GM18517 (cell line): ENCODE results near the gene RAB6D.
"Not testable (repeated sequence)": the region's sequence is repeated elsewhere in the genome, so short reads cannot be mapped to it uniquely, and the experiment has no call there.

Experiments used
- ATAC-seq: cut with Tn5 transposase; IDR thresholded peaks from one replicate; pipeline ENCODE4 v1.9.1; 2021; ENCODE audit warnings: mild to moderate bottlenecking, moderate library complexity; ENCODE audit not compliant: unreplicated experiment

RAB6D gene

DNA sequence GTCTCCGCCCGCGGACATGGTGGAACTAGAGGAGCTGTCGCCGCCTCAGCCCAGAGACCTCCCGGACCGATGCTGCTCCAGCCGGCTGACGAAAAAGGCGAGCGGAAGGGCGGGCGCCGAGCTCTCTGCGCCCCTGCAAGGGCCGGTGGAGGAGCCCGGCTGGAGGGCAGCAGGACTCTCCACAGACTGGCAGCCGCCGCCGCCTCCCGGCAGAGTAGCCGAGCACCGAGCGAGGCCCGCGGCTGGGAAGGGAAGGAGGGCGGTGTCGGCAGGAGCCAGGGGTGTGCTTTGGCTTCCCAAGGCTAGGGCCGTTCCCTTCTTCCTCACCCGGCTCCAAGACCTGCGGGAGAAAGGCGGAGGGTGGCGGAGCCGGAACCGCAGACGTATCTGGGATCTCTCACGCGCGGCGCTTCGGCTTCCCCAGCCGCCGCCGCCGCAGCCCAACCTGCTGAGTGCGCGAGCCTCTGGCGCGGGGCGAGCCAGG lies at the start of gene RAB6D:
Gene RAB6D (minus strand): TSS at position 466 of the 484 bp plus-strand sequence. CDS start 448 bp downstream, at position 18.
- ATAC-seq = not testable (repeated sequence)

DNA sequence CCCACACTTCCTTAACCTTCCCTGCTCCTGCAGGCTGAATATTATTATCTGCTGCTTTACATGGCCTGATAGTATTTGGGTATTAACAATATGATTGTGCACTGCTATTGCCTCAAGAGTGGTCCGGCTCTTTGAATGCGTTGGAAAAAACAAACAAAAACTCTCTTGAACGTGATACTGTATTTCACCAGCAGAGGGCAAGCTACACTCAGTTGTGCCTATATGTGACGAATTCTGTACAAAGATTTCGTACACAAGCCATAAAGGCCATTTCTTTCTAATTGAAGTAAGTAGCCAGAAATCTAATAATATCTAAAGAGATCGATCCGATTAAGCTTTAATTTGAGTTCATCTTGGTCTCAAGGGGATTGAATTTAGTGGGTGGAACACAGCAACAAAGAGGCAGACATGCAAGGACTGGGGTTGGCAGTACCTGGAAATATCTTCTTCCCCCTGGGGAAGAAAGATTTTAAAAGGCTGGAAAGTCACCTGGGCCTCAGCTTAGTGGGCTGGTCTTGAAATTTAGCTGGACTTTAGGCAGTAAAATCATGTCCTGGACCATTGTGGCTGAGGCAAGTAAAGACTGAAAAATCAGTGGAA lies 49.3 kb upstream of the RAB6D start:
- ATAC-seq = peak; percentile 75

DNA sequence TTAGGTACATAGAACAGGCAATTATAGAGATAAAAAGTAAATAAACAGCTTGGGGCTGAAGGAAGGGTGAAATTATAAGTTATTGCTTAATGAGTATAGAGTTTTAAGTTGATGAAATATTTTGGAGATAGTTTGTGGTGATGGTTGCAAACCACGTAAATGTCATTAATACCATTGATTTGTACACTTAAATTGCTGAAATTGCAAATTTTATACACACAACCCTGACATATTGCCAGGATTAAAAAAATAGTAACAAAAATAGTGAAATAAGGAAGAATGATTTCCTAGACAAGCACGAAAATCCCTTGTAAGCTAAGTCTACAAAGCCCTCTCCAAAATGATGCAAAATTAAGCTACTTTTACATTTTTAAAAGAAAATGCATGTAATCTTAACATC lies 46.2 kb upstream of the RAB6D start:
- ATAC-seq = no peak

DNA sequence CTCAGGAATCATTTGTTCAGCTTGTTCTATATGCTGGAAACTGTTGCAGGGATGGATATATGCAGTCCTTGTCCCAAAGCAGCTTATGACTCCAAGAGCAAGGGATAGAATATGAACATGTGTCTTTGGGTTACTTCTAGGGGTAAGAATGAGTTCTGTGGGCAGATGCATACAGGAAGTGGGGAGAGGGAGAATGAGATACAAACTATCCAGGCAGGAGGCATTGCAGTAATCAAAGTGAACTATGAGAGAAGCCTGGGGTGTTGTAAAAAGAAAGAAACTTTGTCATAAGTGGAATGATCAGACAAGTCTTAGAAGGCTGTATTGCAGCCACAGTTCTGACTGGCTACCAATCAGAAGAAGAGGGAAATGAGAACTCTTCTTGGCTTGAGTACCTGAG lies 44.8 kb upstream of the RAB6D start:
- ATAC-seq = no peak

DNA sequence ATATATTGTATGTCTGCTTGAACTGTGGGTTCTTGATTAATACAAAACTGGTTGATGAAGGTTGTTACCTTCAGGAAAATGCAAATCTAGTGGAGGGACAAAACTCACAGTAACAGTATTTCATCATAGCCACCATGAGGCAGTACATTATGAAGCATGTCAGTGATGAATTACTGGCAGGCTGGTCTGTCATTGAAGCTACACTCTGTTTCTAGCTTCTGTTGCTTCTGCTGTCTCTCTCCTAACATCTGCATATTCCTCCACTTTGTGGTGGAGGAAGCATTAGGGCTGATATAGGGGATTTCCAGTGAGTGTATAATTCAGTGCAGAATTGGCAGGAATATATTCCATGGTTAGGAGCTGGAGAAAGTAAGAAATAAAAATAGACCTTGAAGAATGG lies 44.2 kb upstream of the RAB6D start:
- no peak for ATAC-seq

DNA sequence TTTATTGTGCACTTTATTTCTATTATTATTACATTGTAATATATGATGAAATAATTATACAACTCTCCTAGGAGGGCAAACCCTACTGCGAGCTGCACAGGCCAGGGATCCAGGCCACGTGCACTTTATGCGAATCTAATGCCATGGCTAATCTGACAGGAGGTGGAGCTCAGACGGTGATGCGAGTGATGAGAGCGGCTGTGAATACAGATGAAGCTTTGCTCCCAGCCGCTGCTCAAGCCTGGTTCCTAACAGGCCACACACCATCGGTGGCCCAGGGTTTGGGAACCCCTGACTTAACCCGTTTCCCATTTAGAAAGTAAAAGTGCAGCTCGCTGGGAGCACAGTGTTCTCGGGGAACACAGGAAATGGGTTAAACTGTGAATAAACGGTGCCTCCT lies 40.8 kb upstream of the RAB6D start:
- no peak for ATAC-seq

DNA sequence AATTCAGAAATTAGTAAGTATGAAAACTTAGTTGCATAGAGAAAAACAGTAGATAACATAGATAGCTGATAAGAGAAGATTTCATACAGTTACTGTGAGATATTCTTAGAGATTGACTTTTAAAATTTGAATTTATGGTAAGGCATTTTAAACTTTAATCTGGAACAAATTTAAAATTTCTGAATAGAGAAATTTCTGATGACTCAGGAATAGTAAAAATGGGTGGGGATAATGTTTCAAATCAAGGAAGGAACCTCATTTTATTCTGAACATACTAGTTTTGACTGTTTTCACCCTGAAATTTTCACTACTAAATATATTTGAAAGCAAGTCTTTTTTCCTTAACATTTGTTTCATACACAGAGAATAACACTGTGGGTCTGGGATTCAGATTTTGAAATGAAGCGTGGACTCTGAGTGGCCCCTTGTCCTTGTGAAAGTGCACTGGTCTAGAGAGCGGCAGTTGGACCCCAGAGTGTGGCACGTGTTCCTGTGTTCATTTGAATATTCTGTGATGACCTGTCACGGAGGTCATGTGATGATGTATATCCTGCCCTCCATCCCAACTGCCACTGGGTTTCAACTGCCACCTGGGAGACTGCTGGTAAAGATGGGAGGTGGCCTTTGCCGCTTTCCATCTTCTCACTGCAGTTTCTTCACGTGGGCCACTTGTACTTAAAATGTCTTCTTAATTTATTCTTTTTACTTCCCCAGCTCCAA lies 38.5 kb upstream of the RAB6D start:
- no peak for ATAC-seq

DNA sequence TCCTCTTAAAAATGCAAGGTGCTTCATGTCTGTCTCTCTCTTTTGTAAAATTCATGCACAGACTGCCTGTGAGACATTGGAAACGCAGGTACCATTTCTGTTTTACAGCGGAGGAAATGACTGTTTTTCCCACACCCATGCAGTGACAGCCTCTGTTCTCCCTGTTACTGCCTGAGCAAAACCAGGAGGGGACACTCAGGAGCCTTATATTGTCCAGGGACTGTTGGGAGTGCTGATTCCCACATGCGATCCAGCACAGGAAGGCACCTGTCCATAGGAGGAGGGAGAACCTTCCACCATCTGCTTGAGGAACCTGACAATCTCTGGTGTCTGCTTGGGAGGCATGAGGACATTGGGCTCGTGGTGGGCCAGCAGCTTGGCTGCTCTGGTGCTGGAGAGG lies 36.9 kb upstream of the RAB6D start:
- ATAC-seq = no peak

DNA sequence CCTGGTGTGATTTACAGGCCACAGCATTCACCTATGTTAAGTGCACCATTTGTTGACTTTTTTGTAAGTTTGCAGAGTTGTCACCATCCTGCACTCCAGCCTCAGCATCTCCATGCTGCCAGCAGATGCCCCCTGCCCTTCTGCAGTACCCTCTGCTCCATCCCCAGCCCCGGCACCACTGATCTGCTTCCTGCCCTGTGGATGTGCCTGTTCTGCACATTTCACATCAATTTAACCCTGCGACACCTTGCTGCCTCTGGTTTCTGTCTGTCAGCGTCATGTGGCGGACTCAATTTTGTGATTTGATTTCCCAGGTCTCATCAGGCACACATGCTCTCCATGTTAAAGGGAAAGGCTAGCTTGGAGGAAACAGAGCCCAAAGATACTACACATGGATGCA lies 36.5 kb upstream of the RAB6D start:
- not testable (repeated sequence) for ATAC-seq

DNA sequence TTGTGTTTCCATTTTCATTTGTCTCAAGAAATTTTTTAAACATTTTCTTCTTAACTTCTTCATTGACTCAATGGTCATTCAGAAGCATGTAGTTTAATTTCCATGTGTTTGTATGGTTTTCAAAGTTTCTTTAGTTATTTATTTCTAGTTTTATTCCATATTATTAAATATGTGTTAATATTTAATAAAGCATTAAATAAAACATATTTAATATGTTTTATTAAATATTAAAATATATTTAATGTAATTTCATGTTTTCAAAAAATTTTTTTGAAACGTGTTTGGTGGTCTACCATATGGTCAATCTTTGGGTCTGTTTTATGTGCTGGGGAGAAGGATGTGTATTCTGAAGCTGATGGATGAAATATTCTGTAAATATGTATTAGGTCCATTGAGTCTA lies 32.2 kb upstream of the RAB6D start:
- ATAC-seq = not testable (repeated sequence)

DNA sequence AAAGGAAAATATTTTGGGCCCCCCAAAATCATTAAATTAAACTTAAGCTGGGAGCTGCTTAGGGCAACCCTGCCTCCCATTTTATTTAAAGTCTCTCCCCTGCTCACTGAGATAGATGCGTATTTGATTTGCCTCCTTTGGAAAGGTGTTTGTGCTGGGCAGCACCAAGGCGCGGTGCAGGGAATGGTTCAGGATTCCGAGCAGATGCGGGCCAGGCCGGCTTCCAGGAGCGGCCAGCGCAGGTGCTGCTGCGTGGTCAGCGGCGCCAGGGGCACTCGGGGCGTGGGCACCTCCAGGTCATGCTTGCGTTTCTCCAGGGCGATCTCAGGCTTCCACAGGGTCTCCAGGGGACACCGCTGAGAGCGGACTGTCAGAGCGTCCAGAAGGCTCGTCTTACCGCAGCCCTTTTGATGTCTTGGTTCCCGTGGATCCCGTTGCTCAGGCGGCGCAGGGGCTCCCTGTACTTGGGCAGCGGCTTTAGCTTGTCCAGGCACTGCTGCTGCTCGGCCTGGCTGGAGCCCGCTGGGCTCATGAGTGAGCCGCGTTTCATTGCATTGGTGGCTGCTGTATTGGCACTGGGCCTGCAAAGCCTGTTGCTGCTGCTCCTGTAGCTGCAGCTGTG lies 31.2 kb upstream of the RAB6D start:
- not testable (repeated sequence) for ATAC-seq

DNA sequence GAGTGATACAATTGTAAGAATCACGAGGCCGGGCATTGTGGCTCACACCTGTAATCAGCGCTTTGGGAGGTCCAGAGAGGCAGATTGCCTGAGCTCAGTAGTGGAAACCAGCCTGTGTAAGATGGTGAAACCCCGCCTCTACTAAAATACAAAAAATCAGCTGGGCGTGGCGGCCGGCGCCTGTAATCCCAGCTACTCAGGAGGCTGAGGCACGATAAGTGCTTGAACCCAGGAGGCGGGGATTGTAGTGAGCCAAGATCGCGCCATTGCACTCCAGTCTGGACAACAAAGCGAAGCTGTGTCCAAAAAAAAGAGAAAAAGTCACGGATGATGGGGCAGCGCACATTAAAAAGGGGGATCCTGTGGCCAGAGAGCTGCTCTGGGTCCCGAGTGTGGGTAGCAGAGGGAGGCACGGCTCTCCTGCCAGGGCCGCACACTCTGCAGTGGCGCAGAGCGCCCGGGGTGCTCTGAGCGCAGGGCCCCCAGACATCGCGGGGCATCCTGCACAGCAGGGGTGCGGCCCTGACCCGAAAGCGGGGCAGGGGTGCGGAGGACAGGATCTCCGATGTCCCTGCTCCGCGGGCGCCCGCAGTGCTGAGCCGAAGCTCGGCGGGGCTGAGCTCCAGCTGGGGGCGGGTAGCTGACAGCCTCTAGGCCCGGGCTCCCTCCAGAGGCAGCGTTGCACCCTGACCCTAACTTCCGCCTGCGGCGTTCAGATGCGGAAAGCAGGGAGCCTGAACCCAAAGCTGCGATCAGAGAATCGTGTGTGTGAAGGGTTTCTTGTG lies 30.4 kb upstream of the RAB6D start:
- no peak for ATAC-seq

DNA sequence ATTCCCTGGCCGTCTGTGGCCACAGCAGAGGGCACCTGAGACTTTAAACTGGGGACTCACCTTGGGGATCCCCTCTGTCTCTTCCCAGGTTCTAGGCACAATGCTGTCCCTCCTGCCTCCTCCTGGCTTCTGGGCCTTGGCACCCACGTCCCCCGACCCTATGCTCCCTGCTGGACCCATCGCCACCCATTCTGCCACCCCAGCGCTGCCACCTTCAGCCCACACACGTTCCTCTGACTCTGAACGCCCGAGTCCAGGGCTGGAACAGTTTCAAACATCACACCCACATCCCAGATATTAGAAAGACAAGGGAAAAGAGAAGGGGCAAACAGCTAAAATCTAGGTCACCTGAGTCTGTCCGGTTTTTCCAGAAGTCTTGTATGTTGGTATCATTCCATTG lies 28.0 kb upstream of the RAB6D start:
- ATAC-seq = not testable (repeated sequence)

DNA sequence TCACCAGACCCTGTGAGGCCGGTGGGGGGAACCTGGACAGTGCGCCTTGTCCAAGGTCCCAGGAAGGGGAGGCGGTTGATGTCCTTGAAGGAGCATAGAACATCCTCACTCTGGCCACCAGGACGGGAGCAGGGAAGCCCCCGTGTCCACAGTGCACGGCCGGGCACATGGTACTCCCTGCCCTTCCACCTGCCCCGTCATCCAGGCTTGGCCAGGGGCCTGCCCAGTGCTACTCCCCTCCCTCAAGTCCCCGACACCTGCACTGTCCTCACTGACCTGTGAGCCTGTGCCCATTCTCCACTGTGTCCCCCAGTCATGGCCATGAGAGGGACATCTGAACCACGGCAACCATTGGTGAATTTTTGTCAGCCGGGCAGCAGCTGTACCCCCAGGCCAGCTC lies 27.5 kb upstream of the RAB6D start:
- ATAC-seq = not testable (repeated sequence)

DNA sequence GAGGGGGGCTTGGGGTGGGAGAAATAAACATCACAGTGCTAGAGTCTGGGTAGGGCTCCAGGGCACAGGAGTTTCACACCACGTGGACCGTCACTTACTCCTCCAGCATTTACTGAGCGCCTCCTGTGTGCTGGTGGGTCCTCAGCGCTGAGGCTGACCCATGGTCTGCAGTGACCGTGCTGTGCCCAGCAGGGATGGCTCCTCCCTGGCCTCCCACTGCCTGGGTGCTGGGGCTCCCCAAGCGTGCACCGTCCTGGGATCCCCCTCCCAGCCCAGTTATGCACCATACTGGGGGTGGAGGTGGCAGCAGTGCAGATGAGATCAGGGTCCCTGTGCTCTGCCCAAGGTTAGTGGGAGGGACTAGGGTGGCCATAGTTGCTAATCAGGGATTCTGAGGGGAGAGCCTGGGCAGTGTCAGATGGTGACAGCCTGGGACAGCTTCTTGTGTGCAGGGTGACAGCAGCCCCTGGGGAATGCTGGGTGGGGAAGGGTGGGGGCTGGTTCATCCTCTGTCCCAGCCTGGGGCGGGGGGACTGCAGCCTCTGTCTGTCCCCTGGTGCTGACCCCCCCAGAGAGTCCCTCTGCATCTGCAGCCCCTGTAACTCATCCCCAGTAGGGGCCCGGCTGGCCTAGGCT lies 26.6 kb upstream of the RAB6D start:
- not testable (repeated sequence) for ATAC-seq

DNA sequence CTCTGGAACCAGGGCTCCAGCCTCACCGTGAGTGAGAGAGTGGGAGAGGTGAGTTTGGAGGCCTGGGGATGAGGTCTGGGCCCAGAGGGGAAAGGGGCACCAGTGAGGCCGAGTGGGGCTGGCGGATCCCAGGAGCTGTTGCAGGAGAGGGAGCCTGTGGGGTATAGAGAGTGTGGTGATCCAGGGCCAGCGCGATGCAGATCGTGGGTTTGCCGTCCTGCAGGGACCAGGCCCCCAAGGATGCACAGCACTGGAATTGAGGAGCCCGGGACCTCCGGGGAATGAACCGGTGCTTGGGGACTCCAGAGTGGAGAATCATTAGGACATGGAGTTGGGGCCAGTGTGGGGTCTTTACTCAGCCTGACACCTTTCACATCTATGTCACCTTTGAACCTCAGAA lies 25.7 kb upstream of the RAB6D start:
- ATAC-seq = no peak

DNA sequence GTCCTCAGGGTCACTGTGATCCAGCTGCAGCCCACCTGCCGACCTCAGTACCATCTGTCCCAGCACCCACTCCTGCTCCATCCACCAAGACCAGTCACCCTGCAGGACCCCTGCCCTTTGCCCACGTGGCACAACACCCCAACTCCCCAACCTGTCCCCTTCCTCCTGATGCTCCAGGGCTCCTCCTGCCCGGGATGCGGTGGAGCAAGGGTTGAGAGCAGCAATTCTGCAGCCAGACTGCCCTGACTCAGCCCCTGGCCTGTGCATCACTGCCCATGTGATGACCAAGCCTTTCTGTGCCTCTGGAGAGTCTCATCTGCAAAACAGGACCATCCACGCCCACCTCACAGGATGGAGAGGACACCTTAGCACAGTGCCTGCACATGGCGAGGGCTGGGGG lies 24.9 kb upstream of the RAB6D start:
- not testable (repeated sequence) for ATAC-seq

DNA sequence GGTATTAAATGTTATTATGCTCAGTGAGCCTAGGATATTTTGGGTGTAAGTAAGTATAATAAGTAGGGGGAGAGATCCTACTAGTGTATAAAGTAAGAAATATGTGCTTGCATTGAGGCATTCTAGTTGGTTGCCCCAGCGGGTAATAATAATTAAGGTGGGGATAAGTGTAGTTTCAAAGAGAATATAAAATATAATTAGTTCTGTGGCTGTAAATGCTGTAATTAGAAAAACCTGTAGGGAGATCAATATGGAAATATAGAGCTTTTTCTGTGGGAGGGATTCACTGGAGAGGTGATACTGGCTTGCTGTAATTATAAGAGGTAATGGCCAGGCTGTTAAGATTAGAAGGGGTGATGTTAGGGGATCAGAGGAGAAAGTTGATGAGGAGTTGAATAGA lies 9.1 kb upstream of the RAB6D start:
- ATAC-seq = not testable (repeated sequence)

DNA sequence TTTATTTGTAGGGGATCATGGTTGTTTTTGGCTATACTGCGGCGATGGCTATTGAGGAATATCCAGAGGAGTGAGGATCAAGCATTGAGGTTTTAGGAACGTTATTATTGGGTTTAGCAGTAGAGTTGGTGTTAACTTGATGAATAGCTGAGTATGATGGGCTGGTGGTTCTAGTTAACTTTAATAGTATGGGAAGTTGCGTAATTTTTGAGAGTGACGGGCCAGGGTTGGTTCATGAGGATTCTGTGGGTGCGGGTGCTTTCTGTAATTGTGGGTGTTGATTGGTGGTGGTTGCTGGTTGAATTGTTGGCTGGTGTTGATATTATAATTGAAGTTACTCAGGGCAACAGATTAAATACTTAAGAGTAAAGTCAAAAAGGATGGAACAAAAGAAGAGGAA lies 6.0 kb upstream of the RAB6D start:
- ATAC-seq = no peak

DNA sequence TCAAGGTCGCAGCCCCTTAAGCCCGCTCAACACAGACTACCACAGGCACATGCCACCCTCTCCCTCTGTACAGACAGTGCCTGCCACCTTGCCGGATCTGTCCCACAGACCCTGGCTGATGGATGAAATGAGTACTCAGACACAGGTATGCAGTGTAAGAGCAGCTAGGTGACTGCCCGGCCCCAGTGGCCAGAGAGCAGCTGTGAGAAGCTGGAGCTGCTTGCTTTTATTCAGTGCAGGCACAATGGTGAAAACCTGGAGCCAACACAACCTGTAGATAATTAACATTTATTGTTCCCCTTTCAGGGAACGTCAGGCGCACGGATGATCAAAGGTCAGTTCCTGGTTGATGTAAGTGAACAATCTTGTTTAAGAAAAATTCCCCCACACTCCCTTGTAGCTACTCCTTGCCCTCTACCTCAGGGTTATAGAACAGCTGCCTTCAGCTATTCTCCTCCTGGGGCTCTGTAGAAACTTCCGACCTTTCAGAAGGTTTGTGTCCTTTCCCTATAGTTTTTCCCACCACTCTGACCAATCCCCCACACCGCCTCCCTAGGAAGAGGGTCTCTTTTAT lies 4.6 kb upstream of the RAB6D start:
- ATAC-seq = not testable (repeated sequence)
